GM18498 (cell line): ENCODE results near the gene FAM234A.

Experiments
- ATAC-seq: cut with Tn5 transposase; IDR thresholded peaks from one replicate; pipeline ENCODE4 v1.9.1; 2021; ENCODE audit warnings: mild to moderate bottlenecking, moderate library complexity; ENCODE audit not compliant: unreplicated experiment

FAM234A gene

DNA sequence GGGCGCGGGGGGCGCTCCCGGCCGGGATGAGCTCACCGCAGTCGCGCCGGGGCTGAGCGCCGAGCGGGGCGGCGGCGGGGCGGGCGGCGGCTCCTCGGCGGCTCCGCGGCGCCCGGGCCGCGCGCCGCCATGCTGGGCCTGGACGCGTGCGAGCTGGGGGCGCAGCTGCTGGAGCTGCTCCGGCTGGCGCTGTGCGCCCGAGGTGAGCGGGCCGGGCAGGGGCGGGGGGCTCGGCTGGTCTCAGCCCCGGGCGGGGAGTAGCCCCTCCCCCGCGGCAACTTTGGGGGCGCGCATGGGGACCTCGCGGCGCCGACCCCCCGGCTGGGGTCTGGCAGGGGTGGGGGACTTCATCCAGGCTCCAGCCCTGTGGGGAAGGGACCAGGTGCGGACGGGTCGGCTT lies 45.9 kb downstream of the FAM234A start, which contains the start of gene ARHGDIG:
Gene ARHGDIG (plus strand): TSS at position 40 of the 400 bp plus-strand sequence. CDS start 90 bp downstream, at position 130.
- ATAC-seq, result no peak

DNA sequence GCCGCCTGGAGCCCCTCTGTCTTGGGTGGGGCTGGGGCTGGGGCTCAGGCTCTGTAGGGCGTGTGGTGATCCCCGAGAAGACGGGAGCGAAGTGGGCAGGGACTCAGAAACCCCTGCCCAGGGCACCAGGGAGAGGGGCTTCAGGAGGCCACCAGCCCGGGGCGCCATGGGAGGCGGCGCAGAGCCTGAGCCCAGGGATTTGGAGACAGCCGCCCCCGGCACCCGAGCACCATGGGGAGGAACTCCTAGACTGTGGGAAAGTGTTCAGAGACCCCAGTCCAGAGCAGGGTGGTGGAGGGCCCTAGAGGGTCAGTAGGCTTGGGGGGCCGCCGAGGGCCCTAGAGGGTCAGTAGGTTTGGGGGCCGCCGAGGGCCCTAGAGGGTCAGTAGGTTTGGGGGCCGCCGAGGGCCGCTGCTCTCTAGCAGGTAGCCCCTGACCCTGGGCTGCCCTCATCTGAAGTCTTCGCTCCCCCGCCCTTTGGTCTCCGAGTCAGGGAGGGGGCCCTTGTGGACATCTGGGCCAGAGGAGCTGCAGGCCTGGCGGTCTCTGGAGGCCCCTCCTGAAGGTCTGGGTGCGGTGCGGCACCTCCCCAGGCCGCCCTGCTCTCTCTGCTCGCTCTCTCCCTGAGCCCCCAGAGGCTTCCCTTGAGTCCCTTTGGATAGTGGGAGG lies 46.5 kb downstream of the FAM234A start:
- no peak for ATAC-seq

DNA sequence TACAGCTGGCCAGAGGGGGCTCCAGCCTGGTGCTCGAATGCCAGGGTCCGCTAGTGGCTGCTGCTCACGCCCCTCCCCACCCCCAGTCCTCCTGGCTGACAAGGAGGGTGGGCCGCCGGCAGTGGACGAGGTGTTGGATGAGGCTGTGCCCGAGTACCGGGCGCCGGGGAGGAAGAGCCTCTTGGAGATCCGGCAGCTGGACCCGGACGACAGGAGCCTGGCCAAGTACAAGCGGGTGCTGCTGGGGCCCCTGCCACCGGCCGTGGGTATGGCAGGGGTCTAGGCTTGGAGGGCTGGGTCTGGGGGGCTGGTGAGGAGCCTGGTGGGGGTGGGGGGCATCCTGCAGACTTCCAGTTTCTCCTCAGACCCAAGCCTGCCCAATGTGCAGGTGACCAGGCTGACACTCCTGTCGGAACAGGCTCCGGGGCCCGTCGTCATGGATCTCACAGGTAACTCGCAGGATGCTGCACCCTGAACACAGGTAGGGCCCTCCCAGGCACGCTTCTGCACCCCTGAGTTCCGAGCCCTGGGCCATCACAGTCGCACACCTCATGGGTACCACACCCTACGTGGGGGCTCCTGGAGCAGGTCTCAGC lies 47.1 kb downstream of the FAM234A start:
- no peak for ATAC-seq

DNA sequence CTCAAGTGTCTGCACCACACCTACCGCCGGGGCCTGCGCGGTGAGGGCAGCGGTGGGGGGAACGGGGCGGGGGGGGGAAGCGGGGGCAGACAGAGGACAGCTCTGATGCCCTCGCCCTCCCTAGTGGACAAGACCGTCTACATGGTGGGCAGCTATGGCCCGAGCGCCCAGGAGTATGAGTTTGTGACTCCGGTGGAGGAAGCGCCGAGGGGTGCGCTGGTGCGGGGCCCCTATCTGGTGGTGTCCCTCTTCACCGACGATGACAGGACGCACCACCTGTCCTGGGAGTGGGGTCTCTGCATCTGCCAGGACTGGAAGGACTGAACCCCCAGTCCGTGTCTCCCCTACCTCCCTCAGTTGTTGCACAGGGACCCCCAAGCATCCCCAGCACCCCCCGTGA lies 47.9 kb downstream of the FAM234A start:
- ATAC-seq, result no peak

DNA sequence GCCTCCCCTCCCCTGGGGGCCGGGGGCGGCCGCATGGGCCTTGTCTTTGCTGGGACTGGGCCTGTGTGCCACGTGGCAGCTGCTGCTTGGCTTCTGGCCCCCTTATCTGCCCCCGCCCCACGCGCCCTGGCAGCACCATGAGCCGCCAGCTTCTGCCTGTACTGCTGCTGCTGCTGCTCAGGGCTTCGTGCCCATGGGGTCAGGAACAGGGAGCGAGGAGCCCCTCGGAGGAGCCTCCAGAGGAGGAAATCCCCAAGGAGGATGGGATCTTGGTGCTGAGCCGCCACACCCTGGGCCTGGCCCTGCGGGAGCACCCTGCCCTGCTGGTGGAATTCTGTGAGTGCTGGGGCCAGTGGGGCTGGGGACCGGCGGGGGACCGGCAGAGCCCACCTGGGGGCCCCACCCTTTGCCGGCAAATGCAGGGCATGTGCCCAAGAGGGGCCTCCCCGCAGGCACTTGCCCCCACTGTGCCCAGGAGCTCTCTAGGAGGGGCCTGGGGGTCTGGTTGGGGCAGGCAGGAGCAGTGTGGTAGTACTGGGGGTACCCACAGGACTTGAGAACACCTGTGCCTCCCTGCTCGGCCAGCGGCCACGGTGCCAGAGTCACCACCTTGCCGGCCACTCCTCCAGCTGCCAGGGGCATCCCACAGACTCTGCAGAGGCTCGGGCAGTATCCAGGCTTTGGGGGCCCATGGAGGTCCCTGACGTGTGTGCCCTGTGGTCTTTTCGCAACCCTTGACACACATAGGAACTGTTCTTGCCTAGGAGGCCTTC lies 48.6 kb downstream of the FAM234A start, which contains the start of gene PDIA2:
Gene PDIA2 (plus strand): TSS at position 132 of the 773 bp plus-strand sequence. CDS start 6 bp downstream, at position 138.
- no peak for ATAC-seq

DNA sequence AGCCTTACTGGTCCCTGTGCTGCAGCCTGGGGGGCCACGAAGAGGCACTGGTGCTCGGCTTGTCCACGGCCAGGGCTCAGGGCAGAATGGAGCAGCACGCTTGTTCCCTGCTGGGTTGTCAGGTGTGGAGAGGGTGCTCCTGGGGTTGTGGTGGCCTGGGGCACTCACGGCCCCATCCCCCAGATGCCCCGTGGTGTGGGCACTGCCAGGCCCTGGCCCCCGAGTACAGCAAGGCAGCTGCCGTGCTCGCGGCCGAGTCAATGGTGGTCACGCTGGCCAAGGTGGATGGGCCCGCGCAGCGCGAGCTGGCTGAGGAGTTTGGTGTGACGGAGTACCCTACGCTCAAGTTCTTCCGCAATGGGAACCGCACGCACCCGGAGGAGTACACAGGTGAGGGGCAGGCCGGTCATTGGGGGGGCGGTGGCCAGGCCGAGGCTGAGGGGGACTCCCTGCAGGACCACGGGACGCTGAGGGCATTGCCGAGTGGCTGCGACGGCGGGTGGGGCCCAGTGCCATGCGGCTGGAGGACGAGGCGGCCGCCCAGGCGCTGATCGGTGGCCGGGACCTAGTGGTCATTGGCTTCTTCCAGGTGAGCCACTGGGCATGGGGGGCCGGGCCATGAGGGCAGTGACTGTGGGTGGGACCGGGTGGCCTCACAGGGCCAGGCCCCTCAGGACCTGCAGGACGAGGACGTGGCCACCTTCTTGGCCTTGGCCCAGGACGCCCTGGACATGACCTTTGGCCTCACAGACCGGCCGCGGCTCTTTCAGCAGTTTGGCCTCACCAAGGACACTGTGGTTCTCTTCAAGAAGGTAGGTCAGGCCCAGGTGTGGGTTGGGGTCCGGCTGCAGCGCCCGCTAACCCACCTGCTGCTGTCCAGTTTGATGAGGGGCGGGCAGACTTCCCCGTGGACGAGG lies 49.8 kb downstream of the FAM234A start:
- ATAC-seq, result no peak

DNA sequence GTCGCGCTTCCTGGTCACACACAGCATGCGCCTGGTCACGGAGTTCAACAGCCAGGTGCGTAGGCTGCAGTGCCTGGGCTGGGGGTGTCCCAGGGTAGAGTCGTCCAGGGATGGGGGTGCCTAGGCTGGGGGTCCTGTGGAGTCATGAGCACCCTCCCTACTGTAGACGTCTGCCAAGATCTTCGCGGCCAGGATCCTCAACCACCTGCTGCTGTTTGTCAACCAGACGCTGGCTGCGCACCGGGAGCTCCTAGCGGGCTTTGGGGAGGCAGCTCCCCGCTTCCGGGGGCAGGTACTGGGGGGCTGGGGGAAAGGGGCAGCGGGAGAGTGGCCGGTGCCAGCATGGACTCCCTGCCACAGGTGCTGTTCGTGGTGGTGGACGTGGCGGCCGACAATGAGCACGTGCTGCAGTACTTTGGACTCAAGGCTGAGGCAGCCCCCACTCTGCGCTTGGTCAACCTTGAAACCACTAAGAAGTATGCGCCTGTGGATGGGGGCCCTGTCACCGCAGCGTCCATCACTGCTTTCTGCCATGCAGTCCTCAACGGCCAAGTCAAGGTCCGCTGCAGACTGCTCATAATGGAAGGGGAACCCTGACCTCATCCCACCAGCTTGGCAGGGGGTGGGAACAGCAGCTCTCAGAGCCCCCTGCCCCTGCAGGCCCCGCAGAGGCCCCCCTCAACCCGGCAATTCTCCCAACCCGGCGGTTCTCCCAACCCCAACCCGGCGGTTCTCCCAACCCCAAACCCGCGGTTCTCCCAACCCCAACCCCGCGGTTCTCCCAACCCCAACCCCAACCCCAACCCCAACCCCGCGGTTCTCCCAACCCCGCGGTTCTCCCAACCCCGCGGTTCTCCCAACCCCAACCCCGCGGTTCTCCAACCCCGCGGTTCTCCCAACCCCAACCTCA lies 50.8 kb downstream of the FAM234A start:
- ATAC-seq, result no peak

DNA sequence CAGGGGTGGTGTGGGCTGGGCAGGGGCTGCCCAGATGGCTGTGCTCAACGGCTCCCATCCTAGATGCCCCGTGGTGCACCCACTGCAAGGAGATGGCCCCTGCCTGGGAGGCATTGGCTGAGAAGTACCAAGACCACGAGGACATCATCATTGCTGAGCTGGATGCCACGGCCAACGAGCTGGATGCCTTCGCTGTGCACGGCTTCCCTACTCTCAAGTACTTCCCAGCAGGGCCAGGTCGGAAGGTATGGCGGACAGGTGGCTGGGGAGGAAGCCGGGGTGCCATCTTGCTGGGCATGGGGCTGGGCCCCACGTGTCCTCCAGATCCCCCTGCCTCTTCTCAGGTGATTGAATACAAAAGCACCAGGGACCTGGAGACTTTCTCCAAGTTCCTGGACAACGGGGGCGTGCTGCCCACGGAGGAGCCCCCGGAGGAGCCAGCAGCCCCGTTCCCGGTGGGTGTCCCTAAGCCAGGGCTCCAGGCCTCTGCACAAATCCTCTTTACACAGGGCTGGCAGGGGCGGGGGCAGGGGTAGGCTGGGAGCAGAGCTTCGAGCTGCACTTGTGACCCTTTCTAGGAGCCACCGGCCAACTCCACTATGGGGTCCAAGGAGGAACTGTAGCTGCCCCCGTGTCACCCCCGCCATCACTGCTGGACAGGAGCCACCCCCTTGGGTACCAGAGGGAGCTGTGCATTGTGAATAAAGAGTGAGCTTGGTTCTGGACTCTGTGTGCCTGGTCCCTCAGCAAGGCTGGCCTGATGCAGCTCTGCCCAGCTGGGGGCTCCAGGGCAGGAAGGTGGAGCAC lies 52.1 kb downstream of the FAM234A start:
- ATAC-seq, result no peak

DNA sequence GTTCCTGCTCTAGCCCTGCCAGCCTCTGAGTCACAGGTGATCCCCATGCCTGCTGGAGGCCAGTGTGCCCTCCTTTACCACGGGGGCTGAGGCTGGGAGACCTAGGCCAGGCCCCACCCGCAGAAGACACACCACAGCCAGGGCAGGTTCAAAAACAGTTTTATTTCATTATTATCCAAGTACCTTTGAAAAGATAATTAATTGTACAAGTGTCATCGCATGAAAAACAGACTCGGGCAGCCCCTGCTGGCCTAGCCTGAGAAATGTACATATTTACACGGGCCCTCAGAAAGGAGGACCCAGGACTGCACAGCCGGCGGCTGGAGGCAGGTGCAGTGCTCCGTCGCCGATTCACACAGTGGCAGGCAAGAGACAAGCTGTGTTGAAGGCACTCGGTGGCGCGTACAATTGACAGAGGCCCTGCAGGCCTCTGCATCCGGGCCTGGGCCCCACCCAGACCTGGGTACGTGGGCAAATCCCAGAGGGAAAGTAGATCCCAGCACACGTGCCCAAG lies 52.7 kb downstream of the FAM234A start:
- no peak for ATAC-seq

DNA sequence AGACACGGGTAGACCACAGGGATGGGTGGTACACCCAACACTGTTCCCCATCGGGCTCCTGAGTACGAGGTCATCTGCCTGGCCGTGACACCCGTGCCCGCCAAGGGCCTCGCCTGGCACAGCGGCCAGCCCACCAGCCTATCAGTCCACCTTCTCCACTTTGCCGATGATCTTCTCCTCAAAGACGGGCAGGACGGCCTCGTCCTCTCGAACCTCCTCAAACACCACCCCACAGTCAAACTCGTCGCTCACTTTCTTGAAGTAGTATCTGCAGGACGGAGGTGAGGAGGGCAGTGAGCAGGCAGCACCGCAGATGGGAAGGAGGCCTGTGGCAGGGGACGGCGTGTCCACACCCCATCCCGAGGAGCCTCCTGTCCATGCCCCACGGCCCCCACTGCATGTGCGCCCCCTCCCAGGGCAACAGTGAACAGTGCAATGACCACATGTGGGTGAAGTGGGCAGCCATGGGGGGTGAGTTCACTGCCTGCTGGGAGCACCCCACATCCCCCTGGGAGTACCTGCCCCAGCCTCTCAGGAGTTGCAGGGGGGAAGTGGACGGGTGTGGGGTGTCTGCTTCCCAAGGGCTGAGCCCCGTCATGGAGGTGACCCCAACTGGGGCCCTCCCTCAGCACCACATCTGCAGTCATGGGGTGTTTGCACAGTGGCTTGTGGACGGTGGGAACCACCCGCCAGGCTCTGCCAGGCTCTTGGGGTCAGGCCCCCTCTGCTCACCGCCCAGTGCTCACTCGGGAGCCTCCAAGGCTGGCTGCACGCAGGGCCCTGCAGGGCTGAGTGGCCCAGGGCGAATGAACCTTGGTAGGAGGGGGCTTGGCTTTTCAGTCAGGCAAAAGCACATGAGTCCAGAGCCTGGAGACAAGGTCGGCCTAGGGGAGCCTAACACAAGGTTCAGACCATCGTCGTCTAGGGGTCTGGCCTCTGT lies 53.6 kb downstream of the FAM234A start:
- no peak for ATAC-seq

DNA sequence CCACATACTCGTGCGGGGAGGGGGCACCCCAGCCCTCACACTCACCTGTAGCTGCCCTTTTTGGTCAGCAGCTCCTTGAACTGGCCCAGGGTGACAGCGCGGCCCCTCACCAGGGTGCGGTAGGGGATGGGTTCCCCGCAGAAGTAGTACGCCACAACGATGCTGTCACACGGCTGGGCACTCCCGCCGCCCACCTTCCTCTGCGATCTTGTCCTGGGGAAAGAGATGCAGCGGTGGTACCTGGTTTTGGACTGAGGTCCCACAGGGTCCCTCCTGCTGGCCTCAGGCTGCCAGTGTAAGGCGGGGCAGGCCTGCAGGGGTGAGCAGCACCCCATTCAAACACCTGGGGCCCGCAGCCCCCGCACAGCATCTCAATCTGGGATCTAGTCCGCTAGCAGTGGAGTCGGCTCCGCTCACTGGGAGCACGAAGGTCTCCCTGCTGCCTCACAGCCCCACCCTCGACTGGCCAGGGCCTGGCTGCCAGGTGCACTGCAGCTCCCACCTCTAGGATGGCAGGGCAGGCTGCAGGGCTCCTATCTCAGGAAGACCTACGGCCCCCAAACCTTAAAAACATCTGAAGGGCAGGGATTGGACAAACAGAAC lies 54.9 kb downstream of the FAM234A start:
- no peak for ATAC-seq

DNA sequence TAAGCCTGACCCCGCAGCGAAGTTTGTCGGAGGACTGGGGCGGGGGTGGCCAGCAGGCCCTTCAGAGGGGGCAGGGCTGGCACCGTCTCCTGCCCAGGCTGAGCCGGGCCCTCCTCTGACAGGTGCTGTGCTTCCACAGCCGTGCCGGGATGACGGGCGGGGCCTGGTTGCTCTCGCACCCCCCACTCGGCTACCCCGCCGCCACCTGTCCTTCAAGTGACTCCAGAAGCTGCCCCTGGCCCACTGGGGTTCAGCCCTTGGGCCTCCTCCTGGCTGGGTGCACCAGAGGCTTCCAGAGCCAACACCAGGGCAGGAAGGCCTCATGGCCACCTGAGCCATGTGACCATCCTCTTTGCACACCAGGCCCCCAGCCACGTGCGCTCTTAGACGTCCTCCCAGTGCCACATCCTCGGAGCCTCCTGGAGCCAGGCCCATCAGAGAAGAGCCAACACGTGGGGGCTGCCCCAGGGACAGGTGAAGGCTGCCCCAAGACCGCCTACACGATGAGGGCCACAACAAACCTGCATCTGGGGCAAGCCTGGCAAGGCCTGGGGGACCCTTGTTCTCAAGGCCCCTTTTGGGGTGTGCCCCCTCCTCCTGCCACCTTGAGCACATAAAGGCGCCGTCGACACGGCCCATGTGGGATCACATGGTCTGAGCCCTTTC lies 55.5 kb downstream of the FAM234A start:
- no peak for ATAC-seq

DNA sequence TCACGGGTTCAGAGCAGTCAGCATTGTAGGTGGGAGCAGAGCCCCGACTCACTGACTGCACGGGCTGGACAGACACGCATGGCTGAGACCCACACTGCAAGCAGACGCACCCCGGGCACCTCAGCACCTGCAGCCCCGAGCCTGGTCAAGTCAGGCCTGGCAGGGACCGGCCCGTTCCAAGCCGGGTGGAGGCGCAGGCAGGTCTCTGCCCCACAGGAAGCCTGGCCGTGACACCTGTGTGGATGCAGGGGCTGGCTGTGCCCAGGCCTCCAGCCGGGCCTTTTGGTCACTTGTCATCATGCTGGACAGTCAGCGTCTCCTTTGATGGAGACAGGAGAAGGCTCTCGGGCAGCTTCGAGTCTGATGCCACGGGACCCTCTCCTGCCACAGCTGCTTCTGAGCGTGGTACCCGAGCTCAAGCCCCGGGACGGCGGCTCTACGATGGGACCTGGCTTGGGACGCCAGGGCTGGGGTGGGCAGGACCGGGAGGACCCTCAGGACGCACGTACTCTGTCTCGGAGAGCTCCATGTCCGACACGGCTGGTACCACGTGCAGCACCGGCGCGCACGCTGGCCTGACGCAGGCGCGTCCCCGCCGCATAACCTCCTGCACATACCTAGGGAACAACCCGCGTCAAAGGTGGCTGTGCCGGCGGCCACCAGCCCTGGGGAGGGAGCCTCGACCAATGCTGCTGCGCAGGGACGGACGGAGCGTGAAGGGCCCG lies 56.2 kb downstream of the FAM234A start:
- no peak for ATAC-seq

DNA sequence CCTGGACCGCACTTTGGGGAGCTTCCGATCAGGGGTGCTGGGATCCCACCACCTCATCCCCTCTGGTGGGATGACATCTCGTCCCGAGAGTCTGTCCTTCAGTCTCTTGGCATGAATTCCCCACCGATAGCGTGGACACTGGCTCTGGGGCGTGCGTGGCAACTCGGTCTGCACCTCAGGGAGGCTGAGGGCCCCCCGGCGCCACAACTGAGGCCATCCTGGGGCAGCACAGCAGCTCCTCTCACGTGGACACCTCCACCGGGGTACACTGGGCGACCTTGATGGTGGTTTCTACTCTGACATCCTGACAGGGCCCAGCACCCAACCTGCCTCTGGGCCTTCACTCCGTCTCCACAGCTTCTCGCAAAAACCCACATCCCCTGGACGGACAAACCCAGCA lies 56.9 kb downstream of the FAM234A start:
- ATAC-seq, result no peak

DNA sequence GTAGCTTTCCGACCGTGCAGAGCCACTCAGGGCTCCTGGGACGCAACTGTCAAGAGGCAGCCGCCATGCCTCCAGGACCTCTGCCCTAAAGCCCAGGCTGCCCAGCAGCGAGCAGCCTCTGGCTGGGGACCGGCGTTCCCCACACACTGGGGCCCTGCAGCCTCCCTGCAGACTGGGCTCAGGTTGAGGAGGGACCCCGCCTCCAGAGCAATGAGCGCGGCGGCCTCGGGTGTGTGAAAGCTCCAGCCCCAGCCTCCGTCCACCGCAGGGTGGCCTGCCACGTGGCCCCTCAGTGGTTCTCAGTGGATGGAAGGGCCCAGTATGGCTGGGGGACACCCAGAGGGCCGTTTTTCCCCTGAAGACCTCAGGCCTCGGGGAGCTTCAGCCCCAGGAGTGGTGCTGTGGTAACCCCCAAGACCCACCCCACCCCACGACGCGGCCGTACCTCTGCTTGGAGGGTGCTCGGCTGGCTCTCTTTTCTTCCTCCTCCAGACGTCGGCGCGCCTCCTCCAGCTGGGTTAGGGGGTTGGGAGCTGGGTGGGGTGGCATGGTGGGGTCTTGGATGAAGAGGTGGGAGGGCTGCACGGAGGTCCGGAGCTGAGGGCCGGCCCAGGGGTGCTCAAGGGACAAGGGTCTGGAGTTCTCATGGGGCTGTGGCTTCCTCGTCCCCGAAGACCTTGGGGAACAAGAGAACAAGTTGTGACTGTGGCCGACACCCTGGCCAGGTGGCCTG lies 58.6 kb downstream of the FAM234A start:
- ATAC-seq, result no peak
